GM19324 (cell line): Measurements from ENCODE around the gene MEIS3.
"Not testable (repeated sequence)": the region's sequence is repeated elsewhere in the genome, so short reads cannot be mapped to it uniquely, and the experiment has no call there.

Experiments
- ATAC-seq: cut with Tn5 transposase; IDR thresholded peaks from one replicate; pipeline ENCODE4 v1.9.1; 2021; ENCODE audit warnings: mild to moderate bottlenecking, moderate library complexity; ENCODE audit not compliant: unreplicated experiment, low FRiP score

Gene MEIS3

DNA sequence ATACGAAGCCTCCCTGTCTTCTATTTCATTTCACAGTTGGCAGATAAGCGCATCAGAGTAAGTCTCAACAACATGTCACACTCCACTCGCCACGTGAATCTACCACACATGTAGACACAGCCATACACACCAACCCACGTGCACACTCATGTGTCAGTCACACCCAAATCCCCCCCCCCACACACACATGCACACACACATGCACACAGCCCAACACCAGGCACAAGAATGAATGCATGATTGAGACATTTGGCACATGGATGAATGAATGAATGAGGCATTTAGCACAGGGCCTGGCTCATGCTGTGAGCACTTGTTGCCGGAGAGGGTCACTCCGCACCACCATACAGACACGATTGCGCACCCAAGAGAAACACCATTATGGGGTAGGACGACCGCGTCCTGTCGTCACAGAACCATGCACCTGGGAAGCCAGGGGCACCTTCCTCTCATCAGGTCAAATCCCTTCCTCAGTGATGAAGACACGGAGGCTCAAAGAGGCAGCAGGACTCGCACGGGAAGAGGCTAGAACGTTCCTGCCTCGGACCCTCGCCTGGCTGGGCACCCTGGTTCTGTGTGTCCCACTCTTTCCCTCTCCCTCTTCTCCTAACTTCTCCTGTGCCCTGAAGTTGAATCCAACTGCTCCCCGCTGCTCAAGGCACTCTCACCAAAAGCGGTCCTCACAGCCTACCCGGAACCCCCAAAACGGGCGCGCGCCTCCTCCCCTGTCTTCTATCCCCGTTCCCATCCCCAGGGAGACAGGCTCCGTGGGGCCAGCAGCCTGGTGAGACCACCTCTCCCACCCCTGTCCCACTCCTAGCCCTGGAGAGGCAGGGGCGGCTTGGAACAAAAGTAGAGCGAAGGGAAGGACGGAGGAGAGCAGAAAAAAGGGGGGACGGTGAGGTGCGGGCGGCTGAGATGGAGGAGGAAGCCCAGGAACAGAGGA is 1.3 kb downstream of the MEIS3 start:
- ATAC-seq: no peak

DNA sequence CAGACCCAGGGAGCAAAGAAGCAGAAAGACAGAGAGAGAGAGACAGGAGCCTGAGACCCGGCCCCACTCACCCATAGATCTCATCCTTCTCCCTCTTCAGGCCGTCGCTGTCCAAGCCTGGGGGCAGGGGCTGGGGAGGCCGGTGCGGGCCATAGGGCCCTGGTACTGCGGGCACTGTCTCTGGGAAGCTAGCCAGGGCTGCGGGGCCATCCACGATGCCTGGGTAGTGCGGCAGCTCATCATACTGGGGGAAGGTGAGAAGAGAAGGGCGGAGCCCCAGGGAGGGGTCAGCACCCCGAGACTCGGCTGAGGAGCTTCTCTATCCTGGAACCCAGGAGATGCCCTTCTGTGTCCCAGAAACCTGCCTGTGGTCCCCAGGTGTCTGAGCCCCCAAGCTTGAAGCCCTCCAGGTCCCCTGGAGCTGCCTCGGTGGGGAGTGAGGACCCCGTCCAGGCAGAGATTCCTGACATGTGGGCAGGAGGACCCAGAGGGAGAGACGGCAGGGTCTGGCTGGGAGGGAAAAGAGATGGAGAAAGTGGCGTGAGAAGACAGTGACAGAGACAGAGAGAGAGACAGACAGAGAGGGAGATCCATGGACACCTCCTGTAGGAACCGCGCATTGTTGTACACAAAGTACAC is 2.1 kb downstream of the MEIS3 start:
- no peak for ATAC-seq

DNA sequence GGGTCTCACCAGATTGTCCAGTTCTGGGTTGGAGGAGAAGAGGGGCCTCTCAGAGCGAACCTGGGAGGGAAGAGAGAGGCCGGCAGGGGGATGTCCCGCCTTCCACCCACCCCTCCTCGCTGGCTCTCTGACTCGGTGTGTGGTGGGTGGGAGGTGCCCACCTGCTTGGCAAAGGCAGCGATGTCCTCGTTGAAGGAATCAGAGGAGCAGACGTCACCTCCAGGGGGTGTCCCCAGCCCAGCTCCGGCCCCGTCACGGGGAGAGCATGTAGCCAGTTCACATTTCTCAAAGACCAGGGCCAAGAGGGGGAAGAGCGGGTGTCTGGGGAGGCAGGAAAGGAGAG is 2.7 kb downstream of the MEIS3 start:
- no peak for ATAC-seq

DNA sequence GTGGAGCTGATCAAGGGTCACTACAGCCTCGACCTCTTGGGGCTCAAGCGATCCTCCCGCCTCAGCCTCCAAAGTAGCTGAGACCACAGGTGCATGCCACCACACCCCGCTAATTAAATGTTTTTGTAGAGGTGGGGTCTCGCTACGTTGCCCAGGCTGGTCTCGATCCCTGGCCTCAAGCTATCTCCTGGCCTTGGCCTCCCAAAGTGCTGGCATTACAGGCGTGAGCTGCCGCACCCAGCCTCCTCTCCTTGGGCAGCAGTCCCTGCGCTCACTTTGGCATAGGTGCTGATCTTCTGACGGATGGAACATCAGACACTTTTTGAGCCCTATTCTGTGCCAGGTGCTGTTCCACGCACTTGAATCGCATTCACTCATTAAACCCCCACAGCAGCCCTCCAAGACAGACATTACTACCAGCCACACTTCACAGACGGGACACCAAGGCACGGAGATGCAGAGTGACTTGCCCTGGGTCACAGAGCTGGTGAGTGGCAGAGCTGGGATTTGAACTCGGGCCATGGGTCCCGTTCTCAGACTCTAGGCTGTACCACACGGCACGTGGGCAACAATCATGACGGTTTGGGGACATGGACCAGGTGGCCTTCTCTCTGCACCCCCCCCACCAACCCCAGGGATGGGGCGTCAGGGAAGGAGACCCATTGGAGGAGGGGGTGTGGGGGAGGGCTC is 3.2 kb downstream of the MEIS3 start:
- no peak for ATAC-seq

DNA sequence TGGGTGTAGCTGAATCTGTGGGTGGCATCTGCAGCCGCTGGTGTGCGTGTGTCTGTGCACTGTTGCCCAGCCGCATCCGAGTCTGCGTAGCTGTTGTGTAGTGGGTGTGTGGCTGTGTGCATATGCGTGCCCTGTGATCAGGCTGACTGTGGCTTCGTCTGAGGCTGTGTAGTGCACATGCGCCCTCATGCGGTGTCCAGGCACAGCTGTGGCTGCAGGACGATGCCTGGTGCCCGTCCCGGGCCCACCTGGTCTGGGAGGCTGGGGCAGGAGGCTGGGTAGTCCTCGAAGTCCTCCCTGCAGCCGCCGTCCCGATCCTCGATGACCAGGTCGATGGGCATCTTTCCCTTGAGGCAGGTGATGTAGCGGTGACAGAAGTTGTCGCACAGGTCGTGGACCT is 4.9 kb downstream of the MEIS3 start:
- ATAC-seq: no peak

DNA sequence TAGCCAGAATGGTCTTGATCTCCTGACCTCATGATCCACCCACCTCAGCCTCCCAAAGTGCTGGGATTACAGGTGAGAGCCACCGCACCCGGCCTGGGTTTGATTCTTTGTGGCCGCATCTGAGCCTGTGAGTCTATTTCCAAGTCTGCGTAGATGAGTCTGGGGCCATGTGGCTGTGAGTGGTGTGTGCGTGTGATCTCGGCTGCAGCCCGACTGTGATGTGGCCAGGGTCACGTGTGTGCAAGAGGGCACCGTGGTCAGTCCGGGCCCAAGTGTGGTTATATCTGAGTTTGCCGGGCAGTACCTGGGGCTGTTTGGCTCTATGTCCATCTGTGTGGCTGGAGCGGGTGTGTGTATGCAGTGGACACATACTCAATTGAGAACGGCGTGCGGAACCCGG is 5.4 kb downstream of the MEIS3 start:
- no peak for ATAC-seq

DNA sequence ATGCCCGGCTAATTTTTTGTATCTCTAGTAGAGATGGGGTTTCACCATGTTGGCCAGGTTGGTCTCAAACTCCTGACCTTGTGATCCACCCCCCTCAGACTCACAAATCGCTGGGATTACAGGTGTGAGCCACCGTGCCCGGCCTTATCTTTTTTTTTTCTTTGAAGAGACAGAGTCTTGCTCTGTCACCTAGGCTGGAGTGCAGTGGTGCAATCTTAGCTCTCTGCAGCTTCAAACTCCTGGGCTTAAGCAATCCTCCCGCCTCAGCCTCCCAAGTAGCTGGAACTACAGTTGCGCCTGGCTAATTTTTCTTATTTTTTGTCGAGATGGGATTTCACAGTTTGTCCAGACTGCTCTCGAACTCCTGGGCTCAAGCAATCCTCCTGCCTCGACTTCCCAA is 7.6 kb downstream of the MEIS3 start:
- ATAC-seq: not testable (repeated sequence)

DNA sequence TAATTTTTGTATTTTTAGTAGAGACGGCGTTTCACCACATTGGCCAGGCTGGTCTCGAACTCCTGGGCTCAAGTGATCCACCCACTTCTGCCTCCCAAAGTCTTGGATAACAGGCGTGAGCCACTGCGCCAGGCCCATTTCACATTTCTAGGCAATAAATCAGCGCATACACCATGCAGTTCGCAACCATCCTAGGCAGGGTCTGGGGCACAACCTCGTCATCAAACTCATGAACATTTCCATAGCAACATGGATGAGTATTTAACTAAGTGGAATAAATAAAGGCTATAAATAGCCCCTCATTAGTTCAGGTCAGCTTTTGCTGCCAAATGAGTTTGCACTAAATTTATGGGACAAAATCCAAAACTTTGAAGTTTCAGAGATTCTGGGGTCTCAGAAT is 8.2 kb downstream of the MEIS3 start:
- ATAC-seq: no peak

DNA sequence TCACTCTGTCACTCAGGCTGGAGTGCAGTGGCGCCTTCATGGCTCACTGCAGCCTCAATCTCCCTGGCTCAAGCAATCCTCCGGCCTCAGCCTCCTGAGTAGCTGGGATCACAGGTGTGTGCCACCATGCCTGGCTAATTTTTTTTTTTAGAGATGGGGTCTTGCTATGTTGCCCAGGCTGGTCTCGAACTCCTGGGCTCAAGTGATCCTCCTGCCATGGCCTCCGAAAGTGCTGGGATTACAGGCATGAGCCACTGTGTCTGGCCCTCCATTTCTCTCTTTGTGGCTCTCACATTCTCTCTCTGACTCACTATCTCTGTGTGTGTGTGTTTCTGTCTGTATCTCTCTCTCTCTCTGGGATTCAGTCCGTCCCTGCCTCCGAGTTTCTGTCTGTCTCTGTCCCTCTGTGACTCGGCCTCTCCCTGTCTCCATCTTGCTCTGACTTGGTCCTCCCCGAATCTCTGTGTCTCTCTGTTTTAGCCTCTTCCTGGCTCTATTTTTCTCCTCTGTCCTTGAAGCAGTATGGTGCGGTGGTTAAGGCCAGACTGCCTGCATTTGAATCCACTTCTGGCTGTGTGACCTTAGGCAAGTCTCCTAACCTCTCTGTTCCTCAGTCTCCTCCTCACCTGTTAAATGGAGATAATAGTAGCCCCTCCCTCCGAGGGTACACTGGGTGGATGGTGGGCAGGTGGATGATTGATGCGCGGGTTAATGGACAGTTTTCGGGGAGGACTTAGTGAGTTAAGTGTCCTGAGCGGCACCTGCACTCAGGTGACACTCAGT is 11.0 kb downstream of the MEIS3 start:
- ATAC-seq: no peak

DNA sequence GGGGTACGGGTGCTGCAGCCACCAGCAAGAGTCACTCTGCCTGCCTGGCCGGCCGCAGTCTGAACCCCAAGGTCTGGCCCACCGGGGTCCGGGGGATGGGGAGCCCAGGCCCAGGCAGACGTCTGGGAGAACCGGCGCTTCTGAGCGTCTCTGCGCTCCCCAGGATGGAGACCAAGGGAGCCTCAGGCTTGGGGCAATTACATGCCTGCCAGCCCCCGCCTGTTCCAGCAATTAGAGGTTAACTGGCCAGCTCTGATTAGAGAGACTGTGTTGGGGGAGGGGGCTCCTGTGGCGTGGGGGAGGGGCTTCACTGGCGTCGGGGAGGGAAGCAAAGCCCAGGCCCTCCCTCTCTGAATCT is 11.9 kb downstream of the MEIS3 start:
- no peak for ATAC-seq

DNA sequence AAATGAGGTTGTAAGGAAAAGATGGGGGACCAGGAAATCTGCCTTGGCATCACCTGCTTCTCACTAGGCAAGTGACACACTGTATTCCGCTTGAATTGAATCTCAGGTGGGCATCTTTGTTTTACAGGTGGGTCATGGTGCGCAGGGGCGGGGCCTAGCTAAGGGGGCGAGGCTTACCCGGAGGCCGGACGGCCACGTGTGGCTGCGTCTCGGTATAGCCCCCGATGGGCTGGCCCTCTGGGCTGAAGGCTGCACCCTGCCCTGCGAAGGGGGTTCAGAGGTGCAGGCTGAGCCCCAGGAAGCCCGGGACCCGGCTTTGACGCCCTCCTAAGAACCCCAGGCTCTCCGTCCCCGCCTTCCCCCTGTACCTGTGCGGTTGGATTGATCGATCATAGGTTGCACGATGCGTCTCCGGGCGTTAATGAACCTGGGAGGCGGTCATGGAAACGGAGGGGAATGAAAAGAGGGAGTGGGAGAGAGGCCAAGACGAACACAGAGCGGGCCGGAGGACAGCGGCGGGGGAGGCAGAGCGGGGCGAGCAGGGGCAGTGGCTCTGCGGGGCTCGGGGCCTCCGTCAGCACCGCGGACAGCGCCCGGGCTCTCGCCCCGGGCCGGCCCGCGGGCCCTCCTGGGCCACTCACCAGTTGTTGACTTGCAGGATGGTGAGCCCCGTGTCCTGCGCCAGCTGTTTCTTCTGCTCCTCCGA is 12.5 kb downstream of the MEIS3 start:
- no peak for ATAC-seq

DNA sequence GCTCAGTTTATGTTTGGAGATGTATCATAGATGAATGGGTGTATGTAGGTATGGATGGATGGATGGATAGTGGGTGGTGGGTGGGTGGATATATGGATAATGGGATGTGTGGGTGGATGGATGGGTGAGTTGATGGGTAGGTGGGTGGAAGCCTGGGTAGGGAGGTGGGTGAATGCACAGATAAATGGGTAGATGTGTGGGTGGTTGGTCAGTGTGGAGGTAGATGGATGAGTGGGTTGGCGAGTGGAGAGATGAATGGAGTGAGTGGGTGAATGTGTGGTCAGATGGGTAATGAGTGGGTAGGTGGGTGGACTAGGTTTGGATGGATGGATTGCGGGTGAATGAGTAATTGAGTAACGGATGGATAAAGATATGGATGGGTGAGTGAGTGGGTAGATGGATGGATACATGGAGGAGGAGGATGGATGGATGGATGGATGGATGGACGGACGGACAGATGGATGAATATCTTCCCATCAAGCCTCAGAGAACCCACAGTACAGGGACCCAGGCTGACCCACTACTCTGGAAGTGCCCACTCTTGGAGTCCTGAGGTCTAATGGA is 13.4 kb downstream of the MEIS3 start:
- no peak for ATAC-seq

DNA sequence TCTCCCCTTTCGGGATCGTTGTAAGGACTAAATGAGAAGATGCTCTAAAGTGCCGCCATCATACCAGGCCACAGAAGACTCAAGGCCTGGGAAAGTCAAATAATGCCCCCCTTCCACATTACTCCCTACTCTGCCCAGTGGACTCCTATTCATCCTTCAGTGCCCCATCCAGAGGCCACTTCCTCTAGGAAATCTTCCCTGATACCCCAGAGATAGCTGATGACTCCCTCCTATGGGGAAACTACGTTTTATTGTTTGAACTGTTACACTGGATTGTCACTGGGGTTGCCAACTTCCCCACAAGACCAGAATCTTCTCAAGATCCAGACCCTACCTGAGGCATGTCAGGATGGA is 14.2 kb downstream of the MEIS3 start:
- no peak for ATAC-seq

DNA sequence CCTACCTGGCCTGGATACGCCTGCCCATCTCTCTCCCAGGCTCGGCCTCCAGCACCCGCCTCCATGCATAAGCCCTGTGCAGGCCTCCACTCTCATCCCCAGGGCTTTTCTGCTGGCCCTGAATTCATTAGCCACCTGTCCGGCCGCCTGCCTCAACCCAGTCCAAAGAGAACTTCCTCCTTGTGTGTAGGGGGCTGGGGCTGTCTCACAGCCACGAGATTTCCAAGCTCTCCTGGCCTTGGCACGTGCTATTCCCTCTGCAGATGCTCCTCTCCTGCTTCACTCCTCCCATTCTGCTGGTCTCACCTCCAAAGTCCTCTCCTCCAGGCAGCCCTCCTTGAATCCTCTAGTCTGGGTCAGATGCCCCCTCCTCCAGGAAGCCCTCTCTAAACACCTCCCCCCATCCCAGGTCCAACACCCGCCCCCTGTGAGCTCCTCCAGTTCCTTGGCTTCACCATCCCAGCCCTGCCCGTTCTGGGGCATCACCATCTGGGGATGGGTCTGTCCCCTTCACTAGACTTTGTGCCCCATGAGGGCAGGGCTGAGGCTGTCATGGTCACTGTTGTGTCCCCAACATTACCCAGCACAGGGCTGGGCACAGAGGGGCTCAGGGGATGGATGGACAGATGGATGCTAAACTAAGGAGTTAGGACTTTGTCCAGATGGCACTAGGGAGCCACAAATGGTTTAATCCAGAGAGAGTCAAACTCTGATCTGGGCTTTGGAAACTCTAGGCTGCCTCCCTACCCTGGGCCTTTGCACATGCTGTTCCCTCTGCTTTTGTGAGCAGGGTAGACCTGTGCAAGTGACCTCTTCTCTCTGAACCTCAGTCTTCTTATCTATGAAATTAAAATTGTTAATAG is 14.8 kb downstream of the MEIS3 start:
- no peak for ATAC-seq

DNA sequence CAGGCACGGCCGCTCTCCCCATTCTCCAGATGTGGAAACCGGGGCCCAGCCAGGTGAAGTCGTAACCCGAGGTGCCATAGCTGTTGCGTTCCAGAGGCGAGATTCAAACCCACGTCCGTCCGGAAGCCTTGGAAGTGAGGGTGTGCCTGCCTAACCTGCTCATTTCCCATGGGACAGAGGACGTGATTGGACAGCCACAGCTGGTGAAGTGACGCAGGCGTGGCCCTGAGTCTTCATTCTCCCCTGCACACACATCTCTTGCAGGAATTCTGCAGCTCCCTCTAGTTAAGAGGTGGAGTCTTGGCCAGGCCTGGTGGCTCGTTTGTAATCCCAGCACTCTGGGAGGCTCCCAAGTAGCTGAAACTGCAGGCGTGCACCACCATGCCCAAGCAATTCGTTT is 16.8 kb downstream of the MEIS3 start:
- ATAC-seq: no peak

DNA sequence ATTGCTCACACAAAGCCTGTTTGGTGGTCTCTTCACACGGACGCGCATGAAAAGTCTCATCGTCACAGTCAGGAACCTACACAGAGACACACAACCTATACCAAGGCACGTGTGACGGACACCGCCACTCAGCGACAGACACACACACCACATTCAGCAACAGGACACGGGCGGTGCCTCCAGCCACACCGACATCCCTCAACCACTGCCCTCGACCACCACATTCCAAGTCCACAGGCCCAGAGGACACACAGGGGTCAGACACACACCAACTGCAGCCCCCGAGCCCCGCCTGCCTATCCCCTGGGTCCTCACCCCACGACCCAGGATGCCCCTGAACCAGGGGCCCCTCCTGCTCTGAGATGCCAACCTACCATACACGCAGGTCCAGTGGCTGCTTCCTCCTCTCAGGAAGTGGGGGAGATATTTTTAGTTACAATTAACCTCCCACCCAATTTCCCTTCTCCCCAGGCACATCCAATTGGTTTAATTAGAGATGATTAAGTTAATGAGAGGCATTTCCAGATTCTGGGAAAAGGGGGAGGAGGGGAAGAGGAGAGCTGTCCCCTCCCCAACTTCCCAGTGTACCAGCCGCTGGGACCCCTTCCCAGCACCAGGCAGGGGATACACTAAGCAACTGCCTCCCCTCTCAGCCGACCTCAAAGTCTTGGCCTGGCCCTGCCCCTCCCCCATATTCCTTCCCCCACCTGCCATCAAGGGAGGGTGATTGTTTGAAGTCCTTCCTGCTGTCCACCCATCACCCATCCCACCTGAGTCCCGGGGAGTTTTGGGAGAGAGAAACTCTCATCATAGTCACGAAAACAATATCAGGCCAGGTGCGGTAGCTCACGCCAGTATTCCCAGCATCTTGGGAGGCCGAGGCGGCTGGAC is 20.4 kb downstream of the MEIS3 start:
- ATAC-seq: no peak

DNA sequence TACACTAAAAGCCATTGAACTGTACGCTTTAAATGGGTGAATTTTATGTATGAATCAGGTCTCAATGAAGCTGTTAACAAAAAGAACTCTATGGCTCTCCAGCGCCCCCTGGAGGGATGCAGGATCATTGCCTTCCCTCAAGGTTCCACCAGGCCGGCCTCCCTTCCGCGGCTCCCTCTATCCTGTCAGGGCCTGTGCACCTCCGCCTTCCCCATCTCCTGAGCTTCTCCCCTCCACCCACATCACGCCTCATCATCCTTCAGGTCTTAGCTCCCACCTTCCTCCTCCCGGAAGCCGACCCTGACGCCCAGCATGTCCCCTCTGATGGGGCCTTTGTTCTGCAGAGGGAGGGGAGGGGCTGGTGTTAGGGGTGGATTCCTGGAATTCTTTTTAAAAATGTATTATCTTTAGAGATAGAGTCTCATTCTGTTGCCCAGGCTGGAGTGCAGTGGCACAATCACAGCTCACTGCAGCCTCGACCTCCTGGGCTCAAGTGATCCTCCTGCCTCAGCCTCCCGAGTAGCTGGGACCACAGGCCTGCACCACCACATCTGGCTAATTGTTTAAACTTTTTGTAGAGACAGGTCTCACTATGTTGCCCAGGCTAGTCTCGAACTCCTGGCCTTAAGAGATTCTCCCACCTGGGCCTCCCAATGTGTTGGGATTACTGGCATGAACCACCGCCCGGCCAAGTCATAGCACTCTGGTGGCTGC is 27.7 kb downstream of the MEIS3 start:
- no peak for ATAC-seq
